Measurements from ENCODE around the gene APOL6. TPM values are rescaled to one million over a fixed set of nuclear protein-coding genes. Genes with fewer than 3 reads are reported as not detected.

Gene APOL6
- total RNA-seq, 2 donors from 2014 or later, result not detected

GRCh38 chr22:35604621-35605368 is 43.5 kb upstream of the APOL6 start:
- DNase-seq, result no peak
- Histone ChIP-seq H3K4me3 (ENCODE audit: low read length) (no peak overlapping the region), H3K27me3 (ENCODE audit: control insufficient read depth, insufficient read depth, low read length, poor library complexity, severe bottlenecking) (no peaks in the 10 kb centered on the region), H3K9ac (ENCODE audit: extremely low read depth, low read length, poor library complexity, severe bottlenecking) (no peak overlapping the region), H3K4me1 (ENCODE audit: control insufficient read depth, insufficient read depth, low read length) (peaks cover 3% of the 10 kb centered on the region), H3K27ac (ENCODE audit: low read depth, low read length) (no peak overlapping the region), H3K9me3 (ENCODE audit: control insufficient read depth, low read length) (no peaks in the 10 kb centered on the region), H3K36me3 (ENCODE audit: control insufficient read depth, insufficient read depth, low read length) (no peaks in the 10 kb centered on the region)
- H3K27ac Mint-ChIP-seq, result no peak overlapping the region
- H3K4me1 Mint-ChIP-seq, result peaks cover 9% of the 10 kb centered on the region
- H3K4me3 Mint-ChIP-seq, result no peak overlapping the region
- H3K27me3 Mint-ChIP-seq (ENCODE audit: insufficient read depth), result peaks cover 1% of the 10 kb centered on the region
- TF ChIP-seq, protein P1, sequence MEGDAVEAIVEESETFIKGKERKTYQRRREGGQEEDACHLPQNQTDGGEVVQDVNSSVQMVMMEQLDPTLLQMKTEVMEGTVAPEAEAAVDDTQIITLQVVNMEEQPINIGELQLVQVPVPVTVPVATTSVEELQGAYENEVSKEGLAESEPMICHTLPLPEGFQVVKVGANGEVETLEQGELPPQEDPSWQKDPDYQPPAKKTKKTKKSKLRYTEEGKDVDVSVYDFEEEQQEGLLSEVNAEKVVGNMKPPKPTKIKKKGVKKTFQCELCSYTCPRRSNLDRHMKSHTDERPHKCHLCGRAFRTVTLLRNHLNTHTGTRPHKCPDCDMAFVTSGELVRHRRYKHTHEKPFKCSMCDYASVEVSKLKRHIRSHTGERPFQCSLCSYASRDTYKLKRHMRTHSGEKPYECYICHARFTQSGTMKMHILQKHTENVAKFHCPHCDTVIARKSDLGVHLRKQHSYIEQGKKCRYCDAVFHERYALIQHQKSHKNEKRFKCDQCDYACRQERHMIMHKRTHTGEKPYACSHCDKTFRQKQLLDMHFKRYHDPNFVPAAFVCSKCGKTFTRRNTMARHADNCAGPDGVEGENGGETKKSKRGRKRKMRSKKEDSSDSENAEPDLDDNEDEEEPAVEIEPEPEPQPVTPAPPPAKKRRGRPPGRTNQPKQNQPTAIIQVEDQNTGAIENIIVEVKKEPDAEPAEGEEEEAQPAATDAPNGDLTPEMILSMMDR (conservative IDR thresholded peaks at IDR 0.05), result no peak
- no peaks in the 10 kb centered on the region for H3K9me3 Mint-ChIP-seq
- 77 to 79% methylated on average over 3 to 9 of the region's 9 CpGs for WGBS, 2 experiments (ENCODE audit: insufficient coverage in 1 of 2, insufficient read length in 1 of 2)
- H3K36me3 Mint-ChIP-seq (ENCODE audit: low read depth), result no peaks in the 10 kb centered on the region

DNA sequence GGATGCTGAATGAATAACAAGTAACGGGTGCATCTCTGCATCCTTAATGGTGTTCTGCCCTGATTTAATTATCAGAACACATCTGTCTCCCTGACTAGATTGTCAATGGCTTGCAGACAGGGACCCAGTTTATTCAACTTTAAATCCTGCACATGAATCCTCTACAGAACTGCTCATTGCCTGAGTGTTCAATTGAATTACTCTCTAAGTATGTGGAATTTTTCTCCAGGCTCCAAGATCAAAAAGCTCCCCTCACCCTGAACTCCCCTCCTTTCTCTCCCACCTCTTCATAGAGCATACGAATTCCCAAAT is 42.9 kb upstream of the APOL6 start:
- 96 to 100% methylated on average over 2 of the region's 2 CpGs for WGBS, 2 experiments (ENCODE audit: insufficient coverage in 1 of 2, insufficient read length in 1 of 2)
- TF ChIP-seq, protein P1 (conservative IDR thresholded peaks at IDR 0.05), result no peak
- no peak overlapping the region for H3K4me3 Mint-ChIP-seq
- H3K27ac Mint-ChIP-seq, result no peak overlapping the region
- H3K9me3 Mint-ChIP-seq, result no peaks in the 10 kb centered on the region
- H3K27me3 Mint-ChIP-seq (ENCODE audit: insufficient read depth), result peaks cover 1% of the 10 kb centered on the region
- no peaks in the 10 kb centered on the region for H3K36me3 Mint-ChIP-seq (ENCODE audit: low read depth)
- no peaks in the 10 kb centered on the region for H3K27me3 ChIP-seq (ENCODE audit: control insufficient read depth, insufficient read depth, low read length, poor library complexity, severe bottlenecking)
- no peaks in the 10 kb centered on the region for H3K36me3 ChIP-seq (ENCODE audit: control insufficient read depth, insufficient read depth, low read length)
- H3K4me1 ChIP-seq (ENCODE audit: control insufficient read depth, insufficient read depth, low read length), result peaks cover 3% of the 10 kb centered on the region
- H3K4me1 Mint-ChIP-seq, result peaks cover 9% of the 10 kb centered on the region
- DNase-seq, result no peak
- no peak overlapping the region for H3K4me3 ChIP-seq (ENCODE audit: low read length)
- H3K9me3 ChIP-seq (ENCODE audit: control insufficient read depth, low read length), result no peaks in the 10 kb centered on the region
- no peak overlapping the region for H3K27ac ChIP-seq (ENCODE audit: low read depth, low read length)
- H3K9ac ChIP-seq (ENCODE audit: extremely low read depth, low read length, poor library complexity, severe bottlenecking), result no peak overlapping the region

DNA sequence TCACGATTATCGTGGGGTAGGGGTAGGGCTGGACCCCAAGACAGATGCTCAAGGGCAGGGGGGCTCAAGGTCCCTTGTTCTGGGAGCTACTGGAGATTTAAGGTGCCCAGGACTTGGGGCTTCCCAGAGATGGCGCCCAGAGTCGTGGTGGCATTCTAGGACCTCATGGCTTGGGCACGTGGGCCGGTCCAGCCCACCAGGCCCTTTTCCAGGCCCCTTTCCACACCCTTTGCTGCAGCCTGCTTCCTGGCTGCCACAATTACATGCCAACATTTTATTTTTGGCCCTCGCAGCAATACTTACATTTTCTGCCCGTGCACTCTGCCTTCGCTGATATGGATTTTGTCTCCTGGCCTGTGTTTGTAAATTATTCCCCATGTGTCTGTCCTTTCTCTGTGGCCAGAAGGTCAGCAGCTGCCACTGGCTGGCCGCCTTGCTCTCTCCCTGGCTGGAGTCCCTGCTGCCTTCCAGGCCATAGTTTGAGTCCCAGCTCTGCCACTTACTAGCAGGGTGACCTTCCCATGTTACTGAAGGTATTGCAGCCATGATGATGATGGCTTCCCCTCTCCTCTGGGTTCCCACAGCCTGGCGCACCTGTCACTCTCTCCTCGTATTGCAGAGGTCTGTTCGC is 42.3 kb upstream of the APOL6 start:
- Mint-ChIP-seq H3K4me3 (no peak overlapping the region), H3K27me3 (ENCODE audit: insufficient read depth) (peaks cover 1% of the 10 kb centered on the region), H3K27ac (no peak overlapping the region), H3K4me1 (peaks cover 9% of the 10 kb centered on the region), H3K36me3 (ENCODE audit: low read depth) (no peaks in the 10 kb centered on the region), H3K9me3 (no peaks in the 10 kb centered on the region)
- Histone ChIP-seq H3K9ac (ENCODE audit: extremely low read depth, low read length, poor library complexity, severe bottlenecking) (no peak overlapping the region), H3K9me3 (ENCODE audit: control insufficient read depth, low read length) (no peaks in the 10 kb centered on the region), H3K27me3 (ENCODE audit: control insufficient read depth, insufficient read depth, low read length, poor library complexity, severe bottlenecking) (no peaks in the 10 kb centered on the region), H3K36me3 (ENCODE audit: control insufficient read depth, insufficient read depth, low read length) (no peaks in the 10 kb centered on the region), H3K4me1 (ENCODE audit: control insufficient read depth, insufficient read depth, low read length) (peaks cover 3% of the 10 kb centered on the region), H3K27ac (ENCODE audit: low read depth, low read length) (no peak overlapping the region), H3K4me3 (ENCODE audit: low read length) (no peak overlapping the region)
- TF ChIP-seq, protein P1 (conservative IDR thresholded peaks at IDR 0.05), result no peak
- no peak for DNase-seq
- 94 to 95% methylated on average over 13 of the region's 13 CpGs for WGBS, 2 experiments (ENCODE audit: insufficient coverage in 1 of 2, insufficient read length in 1 of 2)

All from endodermal cell (in vitro differentiated cells).